ENCODE measurements around the gene RAB44. TPM values are rescaled to one million over a fixed set of nuclear protein-coding genes. Genes with fewer than 3 reads are reported as not detected.

The RAB44 gene
- total and polyA plus RNA-seq, 8 donors: 0.04 to 0.14 (median 0.09) TPM; not detected in 1

GRCh38 chr6:36674942-36675341 lies 22.7 kb upstream of the RAB44 start:
- DNase-seq (no peak), FAIRE-seq (no peak), ATAC-seq (no peak)
- TF ChIP-seq, protein P1, sequence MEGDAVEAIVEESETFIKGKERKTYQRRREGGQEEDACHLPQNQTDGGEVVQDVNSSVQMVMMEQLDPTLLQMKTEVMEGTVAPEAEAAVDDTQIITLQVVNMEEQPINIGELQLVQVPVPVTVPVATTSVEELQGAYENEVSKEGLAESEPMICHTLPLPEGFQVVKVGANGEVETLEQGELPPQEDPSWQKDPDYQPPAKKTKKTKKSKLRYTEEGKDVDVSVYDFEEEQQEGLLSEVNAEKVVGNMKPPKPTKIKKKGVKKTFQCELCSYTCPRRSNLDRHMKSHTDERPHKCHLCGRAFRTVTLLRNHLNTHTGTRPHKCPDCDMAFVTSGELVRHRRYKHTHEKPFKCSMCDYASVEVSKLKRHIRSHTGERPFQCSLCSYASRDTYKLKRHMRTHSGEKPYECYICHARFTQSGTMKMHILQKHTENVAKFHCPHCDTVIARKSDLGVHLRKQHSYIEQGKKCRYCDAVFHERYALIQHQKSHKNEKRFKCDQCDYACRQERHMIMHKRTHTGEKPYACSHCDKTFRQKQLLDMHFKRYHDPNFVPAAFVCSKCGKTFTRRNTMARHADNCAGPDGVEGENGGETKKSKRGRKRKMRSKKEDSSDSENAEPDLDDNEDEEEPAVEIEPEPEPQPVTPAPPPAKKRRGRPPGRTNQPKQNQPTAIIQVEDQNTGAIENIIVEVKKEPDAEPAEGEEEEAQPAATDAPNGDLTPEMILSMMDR (IDR thresholded peaks at IDR 0.05): no peak
- intact Hi-C loops (cut with DNase I): no loop called here
- no peak overlapping the region for H3K27ac ChIP-seq
- peaks cover 8 to 21% (median 17%) of the 10 kb centered on the region in 3 donors for H3K4me1 ChIP-seq
- 86 to 90% methylated on average over 7 of the region's 7 CpGs for WGBS, 2 donors
- no peaks in the 10 kb centered on the region for H3K9me3 ChIP-seq
- H3K4me3 ChIP-seq: no peak overlapping the region
- H3K36me3 ChIP-seq: no peaks in the 10 kb centered on the region
- no peaks in the 10 kb centered on the region for H3K27me3 ChIP-seq

GRCh38 chr6:36676141-36677058 lies 21.2 kb upstream of the RAB44 start:
- TF ChIP-seq, protein P1 (IDR thresholded peaks at IDR 0.05): no peak
- no peak for ATAC-seq
- Histone ChIP-seq H3K4me3 (peak overlapping the region in 1 of 4 donors; percentile 82), H3K27ac (peak overlapping the region; percentile 27 to 56 (median 48)), H3K4me1 (peaks cover 8 to 21% (median 17%) of the 10 kb centered on the region in 3 donors), H3K27me3 (no peaks in the 10 kb centered on the region), H3K36me3 (no peaks in the 10 kb centered on the region), H3K9me3 (no peaks in the 10 kb centered on the region)
- no peak for FAIRE-seq
- intact Hi-C loops (cut with DNase I): no loop called here
- 60 to 65% methylated on average over 4 of the region's 4 CpGs for WGBS, 2 donors
- DNase-seq: peak in 3 of 6 donors; percentile 40 to 75 (median 63)

DNA sequence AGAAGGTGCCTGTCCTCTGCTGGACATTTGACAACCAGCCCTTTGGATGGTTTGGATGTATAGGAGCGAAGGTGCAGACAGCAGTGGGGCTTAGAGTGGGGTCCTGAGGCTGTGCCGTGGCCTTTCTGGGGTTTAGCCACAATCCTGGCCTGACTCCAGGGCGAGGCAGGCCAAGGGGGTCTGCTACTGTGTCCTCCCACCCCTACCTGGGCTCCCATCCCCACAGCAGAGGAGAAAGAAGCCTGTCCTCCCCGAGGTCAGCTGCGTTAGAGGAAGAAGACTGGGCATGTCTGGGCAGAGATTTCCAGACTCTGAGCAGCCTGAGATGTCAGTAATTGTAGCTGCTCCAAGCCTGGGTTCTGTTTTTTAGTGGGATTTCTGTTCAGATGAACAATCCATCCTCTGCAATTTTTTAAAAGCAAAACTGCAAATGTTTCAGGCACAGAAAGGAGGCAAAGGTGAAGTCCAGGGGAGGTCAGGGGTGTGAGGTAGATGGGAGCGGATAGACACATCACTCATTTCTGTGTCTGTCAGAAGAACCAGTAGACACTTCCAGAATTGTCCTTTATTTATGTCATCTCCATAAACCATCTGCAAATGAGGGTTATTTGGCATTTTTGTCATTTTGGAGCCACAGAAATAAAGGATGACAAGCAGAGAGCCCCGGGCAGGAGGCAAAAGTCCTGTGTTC lies 20.4 kb upstream of the RAB44 start:
- ATAC-seq (no peak), DNase-seq (peak in 2 of 6 donors; percentile 42 to 57), FAIRE-seq (no peak)
- no peaks in the 10 kb centered on the region for H3K27me3 ChIP-seq
- TF ChIP-seq, protein P1 (IDR thresholded peaks at IDR 0.05): no peak
- peaks cover 8 to 25% (median 23%) of the 10 kb centered on the region in 3 donors for H3K4me1 ChIP-seq
- WGBS, 2 donors: 71 to 75% methylated on average over 7 of the region's 7 CpGs
- H3K9me3 ChIP-seq: no peaks in the 10 kb centered on the region
- H3K4me3 ChIP-seq: peak overlapping the region in 1 of 4 donors; percentile 82
- no peaks in the 10 kb centered on the region for H3K36me3 ChIP-seq
- intact Hi-C loops (cut with DNase I): no loop called here
- H3K27ac ChIP-seq: peak overlapping the region; percentile 5 to 56 (median 48)

- 12 to 16% methylated on average over 10 of the region's 10 CpGs for WGBS, 2 donors
- Histone ChIP-seq H3K27me3 (no peaks in the 10 kb centered on the region), H3K4me3 (peak overlapping the region in 2 of 4 donors; percentile 76 to 82), H3K4me1 (peaks cover 8 to 30% (median 28%) of the 10 kb centered on the region in 3 donors), H3K27ac (peak overlapping the region; percentile 90 to 97 (median 95)), H3K9me3 (no peaks in the 10 kb centered on the region), H3K36me3 (no peaks in the 10 kb centered on the region)
- ATAC-seq: no peak
- TF ChIP-seq, protein P1 (IDR thresholded peaks at IDR 0.05): no peak
- no peak for DNase-seq
- intact Hi-C loops (cut with DNase I): no loop called here
- no peak for FAIRE-seq
Measured at GRCh38 chr6:36677753-36678487, 19.7 kb upstream of the RAB44 start.

All from pancreas (tissue), 10 donors.